CD14-positive monocyte (primary cell): Measurements from ENCODE around the gene IL17RA. TPM values are rescaled to one million over a fixed set of nuclear protein-coding genes. Genes with fewer than 3 reads are reported as not detected.

ENCODE experiments used
- DNase-seq, 3 donors: peaks; one replicate each; pipeline ENCODE4 v3.0.0-alpha.2; 2011 to 2022
- H2AFZ ChIP-seq: 2 replicates; pipeline ENCODE4 v1.6.0; 2012; ENCODE audit warnings: mild to moderate bottlenecking, low read depth, low read length, inconsistent platforms; ENCODE audit not compliant: insufficient read depth, poor library complexity, severe bottlenecking
- H3K27ac ChIP-seq, 2 donors: 1 replicate in 1 of 2; 2 replicates in 1 of 2; pipeline ENCODE4 v1.5.1; 2012 to 2013; ENCODE audit warnings: low read length in 2 of 2, control low read depth in 1 of 2, inconsistent platforms in 1 of 2, low read depth in 1 of 2, mild to moderate bottlenecking in 1 of 2
- H3K27me3 ChIP-seq, 2 donors: one replicate each; pipeline versions ENCODE4 v1.6.0 to v1.6.1; 2011 to 2013; ENCODE audit warnings: low read length in 2 of 2; ENCODE audit not compliant: control insufficient read depth in 2 of 2, insufficient read depth in 2 of 2
- H3K36me3 ChIP-seq, 2 donors: replicated peaks in 1 of 2; 1 replicate in 1 of 2; 2 replicates in 1 of 2; pipeline versions ENCODE4 v1.5.1 to v1.6.1; 2012 to 2013; ENCODE audit warnings: low read length in 2 of 2, control low read depth in 1 of 2, inconsistent platforms in 1 of 2, mild to moderate bottlenecking in 1 of 2; ENCODE audit not compliant: insufficient read depth in 2 of 2, control insufficient read depth in 1 of 2
- H3K4me1 ChIP-seq, 2 donors: 1 replicate in 1 of 2; 2 replicates in 1 of 2; pipeline versions ENCODE4 v1.5.1 to v1.6.1; 2012 to 2013; ENCODE audit warnings: low read length in 2 of 2, control low read depth in 1 of 2, inconsistent platforms in 1 of 2, mild to moderate bottlenecking in 1 of 2, moderate library complexity in 1 of 2; ENCODE audit not compliant: insufficient read depth in 2 of 2, control insufficient read depth in 1 of 2
- H3K4me2 ChIP-seq: replicated peaks from 2 replicates; pipeline ENCODE3; 2012; ENCODE audit warnings: low read length, moderate library complexity, mild to moderate bottlenecking; ENCODE audit not compliant: poor library complexity, severe bottlenecking; ENCODE audit errors: extremely low read depth
- H3K4me3 ChIP-seq, 3 experiments: fragments of 200-600 bp in 1 of 3; sonication (generic) in 1 of 3; replicated peaks in 1 of 3; 1 replicate in 2 of 3; 2 replicates in 1 of 3; pipeline ENCODE4 v1.5.1; 2011 to 2013; ENCODE audit warnings: low read length in 3 of 3, mild to moderate bottlenecking in 3 of 3, control low read depth in 2 of 3, low read depth in 2 of 3, inconsistent platforms in 1 of 3, moderate library complexity in 1 of 3
- H3K79me2 ChIP-seq: 2 replicates; pipeline ENCODE4 v1.6.0; 2012; ENCODE audit warnings: mild to moderate bottlenecking, control low read depth, inconsistent platforms, low read length, moderate library complexity; ENCODE audit not compliant: insufficient read depth
- H3K9ac ChIP-seq: 2 replicates; pipeline ENCODE4 v1.6.0; 2017; ENCODE audit warnings: low read length, mild to moderate bottlenecking; ENCODE audit not compliant: insufficient read depth, poor library complexity, severe bottlenecking
- H3K9me3 ChIP-seq, 2 donors: replicated peaks in 1 of 2; 1 replicate in 1 of 2; 2 replicates in 1 of 2; pipeline versions ENCODE4 v1.5.1 to v1.6.1; 2012 to 2013; ENCODE audit warnings: low read length in 2 of 2, control low read depth in 1 of 2; ENCODE audit not compliant: control insufficient read depth in 1 of 2, insufficient read depth in 1 of 2
- H4K20me1 ChIP-seq: 2 replicates; pipeline ENCODE4 v1.6.0; 2012; ENCODE audit warnings: mild to moderate bottlenecking, low read length, control low read depth, moderate library complexity; ENCODE audit not compliant: insufficient read depth
- H3K27ac Mint-ChIP-seq, 7 donors: one replicate each; pipeline ENCODE4 v1.8.0; 2020; ENCODE audit warnings: mild to moderate bottlenecking in 7 of 7, mixed read lengths in 7 of 7, moderate library complexity in 6 of 7, inconsistent platforms in 2 of 7
- H3K27me3 Mint-ChIP-seq, 3 donors: one replicate each; pipeline ENCODE4 v1.8.0; 2021 to 2022; ENCODE audit warnings: low read depth in 3 of 3, mild to moderate bottlenecking in 3 of 3, mixed read lengths in 3 of 3, moderate library complexity in 3 of 3, inconsistent platforms in 1 of 3
- H3K36me3 Mint-ChIP-seq, 2 donors: one replicate each; pipeline ENCODE4 v1.8.0; 2020; ENCODE audit warnings: mixed read lengths in 2 of 2, inconsistent platforms in 1 of 2, mild to moderate bottlenecking in 1 of 2
- H3K4me1 Mint-ChIP-seq: one replicate; pipeline ENCODE4 v1.8.0; 2020; ENCODE audit warnings: mild to moderate bottlenecking, mixed read lengths
- H3K4me3 Mint-ChIP-seq, 2 donors: one replicate each; pipeline ENCODE4 v1.8.0; 2020; ENCODE audit warnings: mild to moderate bottlenecking in 2 of 2, mixed read lengths in 2 of 2, moderate library complexity in 1 of 2
- H3K9me3 Mint-ChIP-seq, 7 donors: one replicate each; pipeline ENCODE4 v1.8.0; 2020 to 2022; ENCODE audit warnings: mixed read lengths in 7 of 7, mild to moderate bottlenecking in 6 of 7, moderate library complexity in 6 of 7, inconsistent platforms in 2 of 7
- WGBS: methylation state at CpG from one replicate; pipeline ENCODE4 v1.1.5; 2013; ENCODE audit warnings: missing lambda C conversion rate; ENCODE audit not compliant: insufficient coverage; 5-methylcytosine and 5-hydroxymethylcytosine counted together
- intact Hi-C, 2 donors: fragments of 100-400 bp; cut with micrococcal nuclease; formaldehyde crosslinking; loops; one replicate each; pipeline versions ENCODE4 v1.15.0 to v1.15.1; 2023
- polyA plus RNA-seq, 3 donors: library from polyadenylated mRNA; depleted of rRNA in 1 of 3; unstranded in 2 of 3; stranded (reverse) in 1 of 3; fragments of 300-500 nt in 2 of 3; fragments of >200 nt in 1 of 3; fragmentation: Illumina TruSeq in 2 of 3; gene quantifications; 1 replicate in 2 of 3; 2 replicates in 1 of 3; pipeline ENCODE4 v1.2.3, GENCODE V29; 2012 to 2021
- TF ChIP-seq, protein P1 (sequence below): fragments of 200-600 bp; IDR thresholded peaks from one replicate; pipeline ENCODE4 v1.8.0; 2022; ENCODE audit warnings: antibody characterized with exemption, mild to moderate bottlenecking

IL17RA gene
- polyA plus RNA-seq, 3 donors, result 68.3 to 118 (median 96.7) TPM

DNA sequence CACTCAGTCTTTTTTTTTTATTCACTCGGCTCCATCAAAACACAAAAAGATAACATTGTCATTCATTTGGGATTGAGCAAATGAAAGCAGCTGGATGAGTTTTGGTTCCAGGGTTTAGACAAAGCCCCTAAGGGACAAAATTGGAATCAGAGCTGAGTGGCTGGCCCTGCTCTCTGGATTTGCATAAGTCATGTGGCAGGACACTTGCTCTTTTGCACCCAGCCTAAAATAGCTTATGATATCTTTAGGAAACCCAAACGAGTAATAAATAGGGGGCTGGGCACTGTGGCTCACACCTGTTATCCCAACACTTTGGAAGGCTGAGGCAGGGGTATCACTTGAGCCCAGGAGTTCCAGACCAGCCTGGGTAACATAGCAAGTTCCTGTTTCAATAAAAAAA is 47.3 kb downstream of the IL17RA start:
- Mint-ChIP-seq H3K36me3 (peaks cover 11 to 30% of the 10 kb centered on the region in 2 donors), H3K27ac (no peak overlapping the region), H3K4me3 (no peak overlapping the region), H3K27me3 (peaks cover 2 to 5% (median 3%) of the 10 kb centered on the region in 3 donors), H3K9me3 (peaks cover 0 to 1% (median 0%) of the 10 kb centered on the region in 7 donors), H3K4me1 (peaks cover 22% of the 10 kb centered on the region)
- H4K20me1 ChIP-seq, result no peaks in the 10 kb centered on the region
- H3K4me3 ChIP-seq, result no peak overlapping the region
- H3K9me3 ChIP-seq, result no peaks in the 10 kb centered on the region
- peaks cover 15 to 16% of the 10 kb centered on the region in 2 donors for H3K36me3 ChIP-seq
- H3K27me3 ChIP-seq, result no peaks in the 10 kb centered on the region
- no peak overlapping the region for H2AFZ ChIP-seq
- no peak overlapping the region for H3K9ac ChIP-seq
- intact Hi-C loops, result no loop called here
- H3K4me2 ChIP-seq, result no peak overlapping the region
- H3K27ac ChIP-seq, result no peak overlapping the region
- H3K79me2 ChIP-seq, result no peaks in the 10 kb centered on the region
- peaks cover 0 to 8% of the 10 kb centered on the region in 2 donors for H3K4me1 ChIP-seq
- DNase-seq, result no peak
- TF ChIP-seq, protein P1, sequence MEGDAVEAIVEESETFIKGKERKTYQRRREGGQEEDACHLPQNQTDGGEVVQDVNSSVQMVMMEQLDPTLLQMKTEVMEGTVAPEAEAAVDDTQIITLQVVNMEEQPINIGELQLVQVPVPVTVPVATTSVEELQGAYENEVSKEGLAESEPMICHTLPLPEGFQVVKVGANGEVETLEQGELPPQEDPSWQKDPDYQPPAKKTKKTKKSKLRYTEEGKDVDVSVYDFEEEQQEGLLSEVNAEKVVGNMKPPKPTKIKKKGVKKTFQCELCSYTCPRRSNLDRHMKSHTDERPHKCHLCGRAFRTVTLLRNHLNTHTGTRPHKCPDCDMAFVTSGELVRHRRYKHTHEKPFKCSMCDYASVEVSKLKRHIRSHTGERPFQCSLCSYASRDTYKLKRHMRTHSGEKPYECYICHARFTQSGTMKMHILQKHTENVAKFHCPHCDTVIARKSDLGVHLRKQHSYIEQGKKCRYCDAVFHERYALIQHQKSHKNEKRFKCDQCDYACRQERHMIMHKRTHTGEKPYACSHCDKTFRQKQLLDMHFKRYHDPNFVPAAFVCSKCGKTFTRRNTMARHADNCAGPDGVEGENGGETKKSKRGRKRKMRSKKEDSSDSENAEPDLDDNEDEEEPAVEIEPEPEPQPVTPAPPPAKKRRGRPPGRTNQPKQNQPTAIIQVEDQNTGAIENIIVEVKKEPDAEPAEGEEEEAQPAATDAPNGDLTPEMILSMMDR, result no peak
- no CpG with 5 or more reads among the region's 2 CpGs for WGBS

DNA sequence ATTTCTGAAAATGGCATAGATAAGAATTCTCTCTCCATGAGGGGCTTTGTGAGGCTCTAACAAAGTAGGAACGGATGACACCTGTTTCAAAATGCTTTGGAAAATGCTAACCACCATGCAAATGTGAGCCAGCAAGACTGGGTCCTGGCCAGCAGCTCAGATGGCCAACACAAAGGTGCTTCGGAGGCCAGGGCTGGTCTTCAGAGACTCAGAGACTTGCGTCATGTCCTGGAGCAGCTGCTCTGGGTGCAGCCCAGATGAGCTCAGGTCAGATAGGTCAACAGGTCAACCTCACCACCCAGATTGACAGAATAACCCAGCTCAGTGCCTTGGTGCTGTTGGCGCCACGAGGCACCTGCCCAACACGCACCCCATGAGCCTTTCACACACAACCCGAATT is 48.3 kb downstream of the IL17RA start:
- no peak overlapping the region for H3K4me3 ChIP-seq
- 96% methylated on average over 5 of the region's 7 CpGs for WGBS
- no peak overlapping the region for H2AFZ ChIP-seq
- intact Hi-C loops, result no loop called here
- no peak overlapping the region for H3K4me2 ChIP-seq
- H3K4me1 ChIP-seq, result peaks cover 0 to 8% of the 10 kb centered on the region in 2 donors
- Mint-ChIP-seq H3K4me1 (peaks cover 22% of the 10 kb centered on the region), H3K27me3 (peaks cover 2 to 6% (median 3%) of the 10 kb centered on the region in 3 donors), H3K27ac (no peak overlapping the region), H3K36me3 (peaks cover 21 to 40% of the 10 kb centered on the region in 2 donors), H3K9me3 (peaks cover 0 to 1% (median 0%) of the 10 kb centered on the region in 7 donors), H3K4me3 (no peak overlapping the region)
- TF ChIP-seq, protein P1, result no peak
- H3K9ac ChIP-seq, result no peak overlapping the region
- H3K36me3 ChIP-seq, result peaks cover 25 to 26% of the 10 kb centered on the region in 2 donors
- H3K27me3 ChIP-seq, result no peaks in the 10 kb centered on the region
- no peak for DNase-seq
- no peaks in the 10 kb centered on the region for H3K9me3 ChIP-seq
- peaks cover 7% of the 10 kb centered on the region for H4K20me1 ChIP-seq
- H3K79me2 ChIP-seq, result no peaks in the 10 kb centered on the region
- H3K27ac ChIP-seq, result no peak overlapping the region
